DMS53 treated with DMSO at 0.1 percent for 48 hours (cell line): ENCODE measurements around the gene FOSL2.

Experiments used
- DNase-seq: peaks from one replicate; lab custom pipeline; 2025; ENCODE audit not compliant: unreplicated experiment; lab: John Stamatoyannopoulos, UW

Gene FOSL2

GRCh38 chr2:28356095-28356911 lies 36.4 kb upstream of the FOSL2 start:
- DNase-seq: no peak

GRCh38 chr2:28357055-28357454 lies 35.6 kb upstream of the FOSL2 start:
- no peak for DNase-seq

GRCh38 chr2:28357948-28358667 lies 34.5 kb upstream of the FOSL2 start:
- DNase-seq: no peak

- DNase-seq: no peak
Observed at GRCh38 chr2:28358668-28359201, 33.9 kb upstream of the FOSL2 start.

GRCh38 chr2:28359222-28360057 lies 33.2 kb upstream of the FOSL2 start:
- DNase-seq: no peak

- no peak for DNase-seq
Observed at GRCh38 chr2:28360058-28360717, 32.5 kb upstream of the FOSL2 start.

- DNase-seq: no peak
Observed at GRCh38 chr2:28360718-28361293, 31.9 kb upstream of the FOSL2 start.

- DNase-seq: no peak
Observed at GRCh38 chr2:28361991-28362710, 30.5 kb upstream of the FOSL2 start.

- no peak for DNase-seq
Observed at GRCh38 chr2:28362991-28363521, 29.6 kb upstream of the FOSL2 start.

- no peak for DNase-seq
Observed at GRCh38 chr2:28363686-28364280, 28.9 kb upstream of the FOSL2 start.

- no peak for DNase-seq
Observed at GRCh38 chr2:28364610-28365009, 28.0 kb upstream of the FOSL2 start.

GRCh38 chr2:28365158-28365557 lies 27.5 kb upstream of the FOSL2 start:
- DNase-seq: no peak

GRCh38 chr2:28366149-28366495 lies 26.5 kb upstream of the FOSL2 start:
- no peak for DNase-seq

- DNase-seq: no peak
Observed at GRCh38 chr2:28366496-28367282, 26.0 kb upstream of the FOSL2 start.

GRCh38 chr2:28367667-28368356 lies 24.8 kb upstream of the FOSL2 start:
- DNase-seq: no peak

- no peak for DNase-seq
Observed at GRCh38 chr2:28368357-28368798, 24.3 kb upstream of the FOSL2 start.

- DNase-seq: no peak
Observed at GRCh38 chr2:28369358-28369757, 23.3 kb upstream of the FOSL2 start.

- no peak for DNase-seq
Observed at GRCh38 chr2:28370354-28370753, 22.3 kb upstream of the FOSL2 start.
